Chondrocyte (in vitro differentiated cells): ENCODE results near the gene PRKD2. TPM values are rescaled to one million over a fixed set of nuclear protein-coding genes. Genes with fewer than 3 reads are reported as not detected.

Source experiments
- DNase-seq: peaks from one replicate; pipeline ENCODE4 v3.0.0; 2021; ENCODE audit warnings: mixed read lengths, low spot score
- H3K27ac Mint-ChIP-seq: one replicate; pipeline ENCODE4 v1.8.0; 2021; ENCODE audit warnings: mild to moderate bottlenecking, moderate library complexity, mixed read lengths; ENCODE audit not compliant: unreplicated experiment
- H3K27me3 Mint-ChIP-seq: 2 replicates; pipeline ENCODE4 v1.8.0; 2021; ENCODE audit warnings: low read depth, mixed read lengths
- H3K36me3 Mint-ChIP-seq: 2 replicates; pipeline ENCODE4 v1.8.0; 2021; ENCODE audit warnings: low read depth, mixed read lengths
- H3K4me1 Mint-ChIP-seq: 2 replicates; pipeline ENCODE4 v1.8.0; 2021; ENCODE audit warnings: low read depth, mild to moderate bottlenecking, mixed read lengths
- H3K4me3 Mint-ChIP-seq: one replicate; pipeline ENCODE4 v1.8.0; 2021; ENCODE audit warnings: mild to moderate bottlenecking, moderate library complexity, mixed read lengths; ENCODE audit not compliant: unreplicated experiment
- H3K9me3 Mint-ChIP-seq: 2 replicates; pipeline ENCODE4 v1.8.0; 2021; ENCODE audit warnings: low read depth, mixed read lengths
- CTCF ChIP-seq: fragments of 200-600 bp; sonication (generic); IDR thresholded peaks from 2 replicates; pipeline ENCODE4 v1.5.0; 2021; ENCODE audit warnings: antibody characterized with exemption, mild to moderate bottlenecking, moderate library complexity
- total RNA-seq: library from RNA; stranded (reverse); gene quantifications from 3 replicates; pipeline ENCODE4 v1.2.1, GENCODE V29; 2021

PRKD2 gene
- total RNA-seq, 1 donor from 2014 or later, result 23.3 TPM

GRCh38 chr19:46692918-46693722, 23.8 kb downstream of the PRKD2 start:
- H3K27ac Mint-ChIP-seq, result no peak overlapping the region
- H3K4me3 Mint-ChIP-seq, result no peak overlapping the region
- DNase-seq, result no peak
- H3K4me1 Mint-ChIP-seq, result peaks cover 6% of the 10 kb centered on the region
- no peaks in the 10 kb centered on the region for H3K9me3 Mint-ChIP-seq
- H3K36me3 Mint-ChIP-seq, result peaks cover 51% of the 10 kb centered on the region
- no peaks in the 10 kb centered on the region for H3K27me3 Mint-ChIP-seq
- no peak for TF ChIP-seq CTCF

GRCh38 chr19:46691948-46692347, 25.0 kb downstream of the PRKD2 start:
- Mint-ChIP-seq H3K4me3 (no peak overlapping the region), H3K4me1 (no peaks in the 10 kb centered on the region), H3K27ac (no peak overlapping the region), H3K27me3 (no peaks in the 10 kb centered on the region), H3K36me3 (peaks cover 55% of the 10 kb centered on the region), H3K9me3 (no peaks in the 10 kb centered on the region)
- no peak for TF ChIP-seq CTCF
- no peak for DNase-seq

- H3K4me3 Mint-ChIP-seq, result no peak overlapping the region
- no peak overlapping the region for H3K27ac Mint-ChIP-seq
- no peak for TF ChIP-seq CTCF
- H3K27me3 Mint-ChIP-seq, result no peaks in the 10 kb centered on the region
- peaks cover 52% of the 10 kb centered on the region for H3K36me3 Mint-ChIP-seq
- H3K4me1 Mint-ChIP-seq, result no peaks in the 10 kb centered on the region
- H3K9me3 Mint-ChIP-seq, result no peaks in the 10 kb centered on the region
- no peak for DNase-seq
These were observed 25.8 kb downstream of the PRKD2 start for GRCh38 chr19:46691104-46691503.

GRCh38 chr19:46689358-46689757, 27.6 kb downstream of the PRKD2 start:
- H3K27me3 Mint-ChIP-seq, result no peaks in the 10 kb centered on the region
- no peak for DNase-seq
- TF ChIP-seq CTCF, result no peak
- no peaks in the 10 kb centered on the region for H3K9me3 Mint-ChIP-seq
- no peak overlapping the region for H3K4me3 Mint-ChIP-seq
- H3K4me1 Mint-ChIP-seq, result no peaks in the 10 kb centered on the region
- H3K36me3 Mint-ChIP-seq, result peaks cover 50% of the 10 kb centered on the region
- H3K27ac Mint-ChIP-seq, result no peak overlapping the region

- Mint-ChIP-seq H3K9me3 (no peaks in the 10 kb centered on the region), H3K36me3 (peaks cover 45% of the 10 kb centered on the region), H3K27ac (no peak overlapping the region), H3K4me1 (no peaks in the 10 kb centered on the region), H3K27me3 (no peaks in the 10 kb centered on the region), H3K4me3 (no peak overlapping the region)
- TF ChIP-seq CTCF, result no peak
- DNase-seq, result no peak
These were observed 29.3 kb downstream of the PRKD2 start for GRCh38 chr19:46687438-46688145.
